8988T (cell line): Measurements from ENCODE around the gene ESM1.

Experiments
- DNase-seq: peaks from one replicate; pipeline ENCODE4 v3.0.0; 2011

Gene ESM1

GRCh38 chr5:54981928-54982327 lies 3.5 kb downstream of the ESM1 start:
- no peak for DNase-seq

- no peak for DNase-seq
Measured at GRCh38 chr5:54975701-54976100, 9.7 kb downstream of the ESM1 start.

GRCh38 chr5:54969856-54970828 lies 15.3 kb downstream of the ESM1 start:
- no peak for DNase-seq

- DNase-seq = no peak
Measured at GRCh38 chr5:54969242-54969641, 16.2 kb downstream of the ESM1 start.

- DNase-seq = no peak
Measured at GRCh38 chr5:54965806-54966205, 19.6 kb downstream of the ESM1 start.

- DNase-seq = no peak
Measured at GRCh38 chr5:54964405-54964804, 21.0 kb downstream of the ESM1 start.

GRCh38 chr5:54959673-54960418 lies 25.5 kb downstream of the ESM1 start:
- DNase-seq = no peak

- no peak for DNase-seq
Measured at GRCh38 chr5:54956922-54957321, 28.5 kb downstream of the ESM1 start.

GRCh38 chr5:54947187-54947586 lies 38.2 kb downstream of the ESM1 start:
- no peak for DNase-seq

- no peak for DNase-seq
Measured at GRCh38 chr5:54946306-54946819, 39.0 kb downstream of the ESM1 start.

GRCh38 chr5:54944364-54944763 lies 41.0 kb downstream of the ESM1 start:
- no peak for DNase-seq

GRCh38 chr5:54942064-54942778 lies 43.2 kb downstream of the ESM1 start:
- no peak for DNase-seq

GRCh38 chr5:54936201-54936600 lies 49.2 kb downstream of the ESM1 start:
- DNase-seq = no peak

GRCh38 chr5:54932789-54933188 lies 52.6 kb downstream of the ESM1 start:
- DNase-seq = no peak

GRCh38 chr5:54930736-54931135 lies 54.7 kb downstream of the ESM1 start:
- no peak for DNase-seq
